ENCODE data around the gene WDR89. TPM values are rescaled to one million over a fixed set of nuclear protein-coding genes. Genes with fewer than 3 reads are reported as not detected.
"Not testable (repeated sequence)": the region's sequence is repeated elsewhere in the genome, so short reads cannot be mapped to it uniquely, and the experiment has no call there.

WDR89 gene
- total RNA-seq, 2 donors from 2014 or later, result 2.0 to 9.0 TPM

GRCh38 chr14:63633801-63634200 lies 7.9 kb downstream of the WDR89 start:
- H3K27me3 ChIP-seq (replicated peaks; ENCODE audit: insufficient read depth), result no peaks in the 10 kb centered on the region

GRCh38 chr14:63632932-63633514 lies 8.6 kb downstream of the WDR89 start:
- TF ChIP-seq CTCF (IDR thresholded peaks at IDR 0.05), result peak; percentile 23
- Histone ChIP-seq H3K27ac (no peak overlapping the region), H3K9me3 (peaks cover 6% of the 10 kb centered on the region), H3K27me3 (replicated peaks; ENCODE audit: insufficient read depth) (no peaks in the 10 kb centered on the region), H3K36me3 (no peaks in the 10 kb centered on the region), H3K4me3 (no peak overlapping the region), H3K4me1 (ENCODE audit: control insufficient read depth in 1 of 2, low read depth in 2 of 2) (no peaks in the 10 kb centered on the region)
- no peak for ATAC-seq (ENCODE audit: insufficient number of reproducible peaks, low FRiP score, low read depth)
- DNase-seq (ENCODE audit: low spot score), result no peak

More at GRCh38 chr14:63633801-63634200, 7.9 kb downstream of the WDR89 start:
- ATAC-seq (ENCODE audit: insufficient number of reproducible peaks, low FRiP score, low read depth) (no peak), DNase-seq (ENCODE audit: low spot score) (no peak)
- H3K36me3 ChIP-seq, result no peaks in the 10 kb centered on the region
- H3K27ac ChIP-seq, result no peak overlapping the region
- peaks cover 6% of the 10 kb centered on the region for H3K9me3 ChIP-seq
- no peaks in the 10 kb centered on the region for H3K4me1 ChIP-seq (ENCODE audit: control insufficient read depth in 1 of 2, low read depth in 2 of 2)
- no peak overlapping the region for H3K4me3 ChIP-seq
- no peak for TF ChIP-seq CTCF (IDR thresholded peaks at IDR 0.05)

- Histone ChIP-seq H3K4me1 (ENCODE audit: control insufficient read depth in 1 of 2, low read depth in 2 of 2) (no peaks in the 10 kb centered on the region), H3K27ac (no peak overlapping the region), H3K4me3 (no peak overlapping the region), H3K36me3 (no peaks in the 10 kb centered on the region), H3K27me3 (replicated peaks; ENCODE audit: insufficient read depth) (no peaks in the 10 kb centered on the region), H3K9me3 (no peaks in the 10 kb centered on the region)
- no peak for TF ChIP-seq CTCF (IDR thresholded peaks at IDR 0.05)
- ATAC-seq (ENCODE audit: insufficient number of reproducible peaks, low FRiP score, low read depth) (no peak), DNase-seq (ENCODE audit: low spot score) (no peak)
Observed at GRCh38 chr14:63624701-63625100, 17.0 kb downstream of the WDR89 start.

- H3K4me1 ChIP-seq (ENCODE audit: control insufficient read depth in 1 of 2, low read depth in 2 of 2), result no peaks in the 10 kb centered on the region
- TF ChIP-seq CTCF (IDR thresholded peaks at IDR 0.05), result no peak
- no peaks in the 10 kb centered on the region for H3K27me3 ChIP-seq (replicated peaks; ENCODE audit: insufficient read depth)
- H3K9me3 ChIP-seq, result no peaks in the 10 kb centered on the region
- DNase-seq (ENCODE audit: low spot score) (no peak), ATAC-seq (ENCODE audit: insufficient number of reproducible peaks, low FRiP score, low read depth) (no peak)
- H3K27ac ChIP-seq, result no peak overlapping the region
- no peaks in the 10 kb centered on the region for H3K36me3 ChIP-seq
- H3K4me3 ChIP-seq, result no peak overlapping the region
Observed at GRCh38 chr14:63624203-63624602, 17.5 kb downstream of the WDR89 start.

GRCh38 chr14:63621975-63622374 lies 19.7 kb downstream of the WDR89 start:
- H3K27me3 ChIP-seq (replicated peaks; ENCODE audit: insufficient read depth); ATAC-seq (ENCODE audit: insufficient number of reproducible peaks, low FRiP score, low read depth); H3K36me3 ChIP-seq; H3K27ac ChIP-seq; H3K4me3 ChIP-seq; H3K9me3 ChIP-seq; DNase-seq (ENCODE audit: low spot score); H3K4me1 ChIP-seq (ENCODE audit: control insufficient read depth in 1 of 2, low read depth in 2 of 2): not testable (repeated sequence)

- no peaks in the 10 kb centered on the region for H3K9me3 ChIP-seq
- no peak for ATAC-seq (ENCODE audit: insufficient number of reproducible peaks, low FRiP score, low read depth)
- H3K4me1 ChIP-seq (ENCODE audit: control insufficient read depth in 1 of 2, low read depth in 2 of 2), result peaks cover 7 to 19% of the 10 kb centered on the region in 2 donors
- no peaks in the 10 kb centered on the region for H3K27me3 ChIP-seq (replicated peaks; ENCODE audit: insufficient read depth)
- H3K36me3 ChIP-seq, result no peaks in the 10 kb centered on the region
- no peak overlapping the region for H3K4me3 ChIP-seq
- peak overlapping the region in 1 of 2 donors; percentile 60 for H3K27ac ChIP-seq
- no peak for DNase-seq (ENCODE audit: low spot score)
- no peak for TF ChIP-seq CTCF (IDR thresholded peaks at IDR 0.05)
Observed at GRCh38 chr14:63616015-63616414, 25.7 kb downstream of the WDR89 start.

Data from thoracic aorta (tissue), 2 donors.